ENCODE results near the gene SLC37A1.

The SLC37A1 gene

DNA sequence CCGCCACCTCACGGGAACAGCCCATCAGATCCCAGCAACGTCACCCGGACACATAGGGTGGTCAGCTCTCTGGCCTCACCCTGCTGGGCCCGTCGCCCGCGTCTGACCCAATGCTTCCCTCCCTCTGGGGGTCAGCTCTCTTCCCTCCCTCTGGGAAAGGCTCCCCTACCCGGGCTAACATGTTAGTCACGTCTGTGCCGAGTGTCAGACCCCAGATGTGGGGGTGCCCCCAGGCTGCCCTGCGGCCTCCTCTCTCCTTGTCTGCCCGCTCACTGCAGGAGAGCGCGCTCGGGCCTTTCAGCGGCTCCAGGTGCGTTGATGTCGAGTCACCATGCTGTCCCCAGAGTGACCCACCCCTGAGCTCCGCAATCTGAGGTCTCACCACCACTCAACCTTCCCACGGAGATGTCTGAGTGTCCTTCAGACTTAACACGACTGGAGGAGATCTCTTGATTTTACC lies 34.3 kb downstream of the SLC37A1 start:
- no peak for FAIRE-seq
- no peak for DNase-seq (ENCODE audit: insufficient read length, low spot score)
- TF ChIP-seq, protein P1, sequence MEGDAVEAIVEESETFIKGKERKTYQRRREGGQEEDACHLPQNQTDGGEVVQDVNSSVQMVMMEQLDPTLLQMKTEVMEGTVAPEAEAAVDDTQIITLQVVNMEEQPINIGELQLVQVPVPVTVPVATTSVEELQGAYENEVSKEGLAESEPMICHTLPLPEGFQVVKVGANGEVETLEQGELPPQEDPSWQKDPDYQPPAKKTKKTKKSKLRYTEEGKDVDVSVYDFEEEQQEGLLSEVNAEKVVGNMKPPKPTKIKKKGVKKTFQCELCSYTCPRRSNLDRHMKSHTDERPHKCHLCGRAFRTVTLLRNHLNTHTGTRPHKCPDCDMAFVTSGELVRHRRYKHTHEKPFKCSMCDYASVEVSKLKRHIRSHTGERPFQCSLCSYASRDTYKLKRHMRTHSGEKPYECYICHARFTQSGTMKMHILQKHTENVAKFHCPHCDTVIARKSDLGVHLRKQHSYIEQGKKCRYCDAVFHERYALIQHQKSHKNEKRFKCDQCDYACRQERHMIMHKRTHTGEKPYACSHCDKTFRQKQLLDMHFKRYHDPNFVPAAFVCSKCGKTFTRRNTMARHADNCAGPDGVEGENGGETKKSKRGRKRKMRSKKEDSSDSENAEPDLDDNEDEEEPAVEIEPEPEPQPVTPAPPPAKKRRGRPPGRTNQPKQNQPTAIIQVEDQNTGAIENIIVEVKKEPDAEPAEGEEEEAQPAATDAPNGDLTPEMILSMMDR (IDR thresholded peaks at IDR 0.05; ENCODE audit: insufficient read depth, missing control alignments), result no peak

DNA sequence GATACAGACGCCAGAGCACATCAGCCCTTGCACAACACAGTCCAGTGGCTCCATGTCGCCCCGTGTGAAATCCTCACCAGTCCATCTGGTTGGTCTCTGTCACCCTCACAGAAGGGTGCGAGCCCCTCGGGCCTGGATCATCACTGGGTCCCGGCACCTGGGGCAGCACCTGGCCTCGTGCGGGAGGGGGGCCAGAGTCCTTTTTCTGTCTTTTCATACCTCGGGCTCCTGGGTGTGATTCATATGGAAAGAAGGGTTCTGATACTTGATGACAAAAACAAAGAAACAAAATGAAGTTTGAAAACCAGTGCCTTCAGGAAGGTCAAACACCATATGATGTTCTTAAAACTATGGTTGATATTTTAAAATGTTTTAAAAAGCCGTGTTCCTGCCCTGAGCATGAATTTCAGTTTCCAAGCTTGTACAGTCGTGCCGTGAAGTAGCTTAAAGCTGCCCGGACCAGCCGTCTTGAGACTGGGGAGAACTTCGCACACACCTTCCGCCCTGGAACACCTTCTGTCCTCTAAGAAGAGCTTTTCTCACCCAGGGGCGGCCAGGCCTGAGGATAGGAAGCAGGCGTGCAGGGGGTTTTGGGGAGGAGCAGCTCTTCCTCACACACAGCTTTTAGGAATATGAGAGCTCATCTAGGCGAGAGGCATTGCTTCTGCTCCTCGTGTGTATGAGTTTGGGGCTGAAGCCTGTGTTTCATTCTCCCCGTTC lies 35.2 kb downstream of the SLC37A1 start:
- TF ChIP-seq, protein P1 (IDR thresholded peaks at IDR 0.05; ENCODE audit: insufficient read depth, missing control alignments), result no peak
- FAIRE-seq (no peak), DNase-seq (ENCODE audit: insufficient read length, low spot score) (no peak)

DNA sequence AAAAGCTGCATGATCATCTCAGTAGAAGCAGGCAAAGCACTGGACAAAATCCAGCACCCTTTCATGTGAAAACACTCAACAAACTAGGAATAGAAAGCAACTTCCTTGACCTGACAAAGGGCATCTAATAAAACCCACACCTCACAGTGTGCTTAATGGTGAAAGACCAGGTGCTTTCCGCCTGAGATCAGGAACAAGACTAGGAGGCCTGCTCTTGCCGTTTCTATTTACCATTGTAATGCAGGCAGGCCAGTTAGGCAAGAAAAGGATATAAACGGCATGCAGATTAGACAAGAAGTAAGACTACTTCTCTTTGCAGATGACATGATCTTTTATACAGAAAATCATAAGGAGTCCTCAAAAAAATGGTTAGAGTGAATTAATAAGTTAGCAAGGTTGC lies 37.2 kb downstream of the SLC37A1 start:
- TF ChIP-seq, protein P1 (IDR thresholded peaks at IDR 0.05; ENCODE audit: insufficient read depth, missing control alignments), result no peak
- FAIRE-seq (no peak), DNase-seq (ENCODE audit: insufficient read length, low spot score) (no peak)

DNA sequence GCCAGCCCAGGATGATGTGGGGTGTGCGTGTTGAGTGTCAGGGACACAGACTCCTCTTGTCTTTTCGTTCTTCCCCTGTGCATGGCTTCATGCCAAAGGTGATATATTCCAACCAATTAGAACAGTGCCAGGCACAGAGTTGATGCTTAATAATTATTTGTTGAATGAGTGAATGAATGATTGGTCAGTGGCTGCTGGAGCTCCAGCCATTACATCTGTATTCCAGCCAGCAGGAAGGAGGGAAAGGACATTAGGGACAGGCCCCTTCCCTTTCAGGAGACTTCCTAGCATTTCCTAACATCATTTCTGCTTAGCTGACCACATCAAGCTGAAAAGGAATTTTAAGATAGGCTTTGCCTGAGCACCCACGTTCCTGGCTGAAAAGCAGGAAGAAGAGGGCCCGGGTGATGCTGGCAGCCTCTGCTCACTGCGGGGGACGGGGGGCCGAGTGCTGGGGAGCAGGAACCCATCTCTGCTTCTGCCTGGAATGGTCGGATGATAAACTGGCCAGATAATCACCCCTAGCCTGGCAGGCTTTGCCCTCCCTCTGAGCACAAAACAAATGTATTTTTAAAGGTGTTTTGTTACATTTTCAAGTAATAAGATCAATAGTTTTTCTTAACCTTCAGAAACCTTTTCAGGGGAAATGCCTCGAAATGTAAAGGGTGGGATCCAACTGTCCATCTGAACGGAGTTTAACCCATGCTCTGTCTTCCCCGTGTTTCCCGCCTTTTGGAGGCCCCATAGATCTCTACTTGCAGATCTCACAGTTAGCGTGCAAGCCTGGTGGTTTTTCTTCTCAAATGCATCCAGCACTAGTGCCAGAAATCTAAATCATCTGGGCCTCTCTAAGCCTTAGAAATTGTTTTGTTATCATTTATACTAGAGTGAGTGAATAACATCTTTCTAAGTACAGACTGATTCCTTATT lies 39.0 kb downstream of the SLC37A1 start:
- FAIRE-seq, result no peak
- TF ChIP-seq, protein P1 (IDR thresholded peaks at IDR 0.05; ENCODE audit: insufficient read depth, missing control alignments), result no peak
- DNase-seq (ENCODE audit: insufficient read length, low spot score), result no peak

DNA sequence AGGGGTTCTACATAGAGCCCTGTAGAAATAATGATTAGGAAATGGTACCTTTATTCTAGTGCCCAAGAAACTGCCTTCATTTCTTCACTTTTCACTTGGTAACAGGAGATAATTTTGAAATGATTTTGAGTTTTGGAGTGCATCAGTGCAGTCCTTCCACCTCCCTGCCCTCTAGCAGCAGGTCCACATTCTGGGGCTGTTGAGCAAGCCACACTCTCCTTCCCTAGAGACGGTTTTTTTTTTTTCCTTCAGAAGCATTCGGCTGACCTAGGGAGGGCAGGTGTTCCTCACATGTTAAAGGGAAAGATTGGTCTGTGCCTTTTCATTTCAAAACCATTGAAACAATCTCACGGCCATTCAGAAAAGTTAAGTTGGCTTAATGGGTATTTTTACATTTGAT lies 39.8 kb downstream of the SLC37A1 start:
- DNase-seq (ENCODE audit: insufficient read length, low spot score) (no peak), FAIRE-seq (no peak)
- TF ChIP-seq, protein P1 (IDR thresholded peaks at IDR 0.05; ENCODE audit: insufficient read depth, missing control alignments), result no peak

DNA sequence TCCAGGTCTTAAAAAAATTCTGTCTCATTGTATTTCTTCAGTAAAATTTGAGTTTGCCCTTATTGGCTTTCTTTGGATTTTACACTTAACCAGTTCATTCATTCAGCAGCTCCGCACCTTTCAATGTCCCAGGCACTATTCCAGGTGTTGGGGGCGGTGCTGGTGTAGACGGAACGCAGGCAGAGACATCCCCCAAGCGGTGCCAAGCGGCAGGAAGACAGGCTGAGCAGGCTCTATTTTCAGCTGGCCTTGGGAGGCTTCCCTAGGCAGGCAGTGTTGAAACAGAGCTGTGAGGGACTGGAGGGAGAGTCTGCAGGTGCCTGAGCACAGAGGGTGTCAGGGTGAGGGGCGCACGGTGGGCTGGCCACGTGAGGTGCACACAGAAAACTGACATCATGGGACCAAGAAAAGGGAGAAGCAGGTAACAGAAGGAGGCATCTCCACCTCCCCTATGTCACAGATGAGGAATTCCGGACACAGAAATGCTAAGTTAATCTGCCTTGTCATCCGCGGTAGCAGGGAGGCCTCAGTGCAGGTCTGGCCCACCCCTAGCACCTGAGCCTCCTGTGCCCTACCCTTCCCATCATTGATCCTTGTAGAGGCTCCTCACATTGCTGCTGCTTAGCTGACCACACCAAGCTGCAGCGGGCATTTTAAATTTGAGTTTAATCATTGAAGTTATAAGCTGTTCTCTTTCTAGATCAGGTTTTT lies 40.8 kb downstream of the SLC37A1 start:
- TF ChIP-seq, protein P1 (IDR thresholded peaks at IDR 0.05; ENCODE audit: insufficient read depth, missing control alignments), result no peak
- FAIRE-seq, result no peak
- no peak for DNase-seq (ENCODE audit: insufficient read length, low spot score)

Measured in D721Med (cell line).